HepG2 (cell line): Measurements from ENCODE around the gene ESYT3. TPM values are rescaled to one million over a fixed set of nuclear protein-coding genes. Genes with fewer than 3 reads are reported as not detected.

Source experiments
- ATF6 ChIP-seq: sonication (generic); formaldehyde crosslinking; conservative IDR thresholded peaks from 2 replicates; pipeline ENCODE4 v1.4.0; 2020; ENCODE audit warnings: missing genetic modification reagents
- KDM2A ChIP-seq: sonication (generic); formaldehyde crosslinking; IDR thresholded peaks from 2 replicates; pipeline ENCODE4 v1.4.0; 2020; ENCODE audit warnings: low read depth, missing genetic modification reagents, borderline replicate concordance
- MATR3 ChIP-seq: sonication (generic); formaldehyde crosslinking; IDR thresholded peaks from 2 replicates; pipeline ENCODE4 v1.4.0; 2020; ENCODE audit warnings: missing genetic modification reagents
- NFAT5 ChIP-seq: sonication (generic); formaldehyde crosslinking; IDR thresholded peaks from 2 replicates; pipeline ENCODE4 v1.4.0; 2020; ENCODE audit warnings: missing genetic modification reagents
- NFATC3 ChIP-seq: sonication (generic); formaldehyde crosslinking; IDR thresholded peaks from 2 replicates; pipeline ENCODE4 v1.5.1; 2020; ENCODE audit warnings: mild to moderate bottlenecking, missing genetic modification reagents
- NFE2L2 ChIP-seq: fragments of 150-350 bp; IDR thresholded peaks from 2 replicates; pipeline ENCODE4 v1.6.1; 2014; ENCODE audit warnings: low read length
- TEAD2 ChIP-seq: sonication (generic); formaldehyde crosslinking; IDR thresholded peaks from 2 replicates; pipeline ENCODE4 v1.9.0; 2021; ENCODE audit warnings: missing genetic modification reagents
- ZNF280B ChIP-seq: sonication (generic); formaldehyde crosslinking; IDR thresholded peaks from 2 replicates; pipeline ENCODE4 v1.5.0; 2020; ENCODE audit warnings: missing genetic modification reagents, mild to moderate bottlenecking, borderline replicate concordance
- ZNF879 ChIP-seq: sonication (generic); formaldehyde crosslinking; IDR thresholded peaks from 2 replicates; pipeline ENCODE4 v1.8.1; 2023; ENCODE audit warnings: missing genetic modification reagents
- polyA plus RNA-seq, 8 experiments: library from polyadenylated mRNA; depleted of rRNA in 3 of 8; stranded (reverse) in 7 of 8; unstranded in 1 of 8; fragments of >200 nt; fragmentation: Illumina TruSeq in 4 of 8; extraction: Trizol in 4 of 8; gene quantifications; 2 replicates each; pipeline versions ENCODE4 v1.2.1 to v1.2.3, GENCODE V29; 2011 to 2016; ENCODE audit warnings: low read depth in 4 of 8, missing spikeins in 1 of 8, mixed read lengths in 1 of 8; ENCODE audit not compliant: insufficient read depth in 1 of 8
- total RNA-seq, 5 experiments: library from RNA; depleted of rRNA; stranded (reverse); fragments of >200 nt; fragmentation: Illumina TruSeq; extraction: Trizol; gene quantifications; 2 replicates each; pipeline ENCODE4 v1.2.3, GENCODE V29; 2016; ENCODE audit warnings: low read depth in 1 of 5
- TF ChIP-seq, protein P1 (sequence below): sonication (generic); formaldehyde crosslinking; IDR thresholded peaks from 2 replicates; pipeline ENCODE4 v1.4.0; 2020; ENCODE audit warnings: missing genetic modification reagents
- TF ChIP-seq, protein P2 (sequence below): sonication (generic); formaldehyde crosslinking; IDR thresholded peaks from 2 replicates; pipeline ENCODE4 v1.8.0; 2022; ENCODE audit warnings: mild to moderate bottlenecking, missing genetic modification reagents
- TF ChIP-seq, protein P3 (sequence below): sonication (generic); formaldehyde crosslinking; IDR thresholded peaks from 2 replicates; pipeline ENCODE4 v1.4.0; 2020; ENCODE audit warnings: mild to moderate bottlenecking, missing genetic modification reagents

The ESYT3 gene
- total and polyA plus RNA-seq, 2 of the 13 experiments (the other 11 are each of a cell fraction or from before 2014, with no cell fraction given), result 1.5 to 4.1 TPM

DNA sequence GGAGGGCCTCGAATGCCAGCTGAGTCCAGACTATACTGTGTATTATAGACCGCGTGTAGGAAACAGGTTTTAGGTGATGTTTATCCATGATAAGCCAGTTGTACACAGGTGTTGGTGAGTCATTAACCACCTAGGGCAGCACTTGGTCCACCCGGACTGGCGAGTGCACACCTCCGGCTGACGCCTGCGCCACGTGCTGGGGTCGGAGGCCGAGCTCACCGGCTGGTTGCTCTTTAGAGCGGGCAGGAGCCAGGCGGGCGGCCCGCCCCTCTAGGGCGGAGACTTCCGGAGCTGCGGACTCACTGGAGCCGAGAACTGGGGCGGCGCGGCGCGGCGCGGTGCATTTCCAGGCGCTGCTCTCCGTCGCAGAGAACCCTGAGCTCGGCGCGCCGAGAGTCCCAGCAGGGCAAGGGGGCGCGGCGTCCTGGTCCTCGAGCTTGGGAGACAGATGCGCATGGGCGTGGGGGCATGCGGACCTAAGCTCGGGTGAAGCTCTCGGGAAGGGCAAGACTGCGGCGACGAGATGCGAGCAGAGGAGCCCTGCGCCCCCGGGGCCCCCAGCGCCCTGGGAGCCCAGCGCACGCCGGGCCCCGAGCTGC lies at the start of gene ESYT3 (continued):
- TF ChIP-seq NFAT5 (CRISPR knock-in tag), result peak; percentile 98
- TF ChIP-seq ZNF280B, result peak; percentile 80
- TF ChIP-seq NFATC3 (CRISPR knock-in tag), result 0 out of 2 replicates have a peak, but pooled peaks have one; percentile 70
- TF ChIP-seq, protein P1, sequence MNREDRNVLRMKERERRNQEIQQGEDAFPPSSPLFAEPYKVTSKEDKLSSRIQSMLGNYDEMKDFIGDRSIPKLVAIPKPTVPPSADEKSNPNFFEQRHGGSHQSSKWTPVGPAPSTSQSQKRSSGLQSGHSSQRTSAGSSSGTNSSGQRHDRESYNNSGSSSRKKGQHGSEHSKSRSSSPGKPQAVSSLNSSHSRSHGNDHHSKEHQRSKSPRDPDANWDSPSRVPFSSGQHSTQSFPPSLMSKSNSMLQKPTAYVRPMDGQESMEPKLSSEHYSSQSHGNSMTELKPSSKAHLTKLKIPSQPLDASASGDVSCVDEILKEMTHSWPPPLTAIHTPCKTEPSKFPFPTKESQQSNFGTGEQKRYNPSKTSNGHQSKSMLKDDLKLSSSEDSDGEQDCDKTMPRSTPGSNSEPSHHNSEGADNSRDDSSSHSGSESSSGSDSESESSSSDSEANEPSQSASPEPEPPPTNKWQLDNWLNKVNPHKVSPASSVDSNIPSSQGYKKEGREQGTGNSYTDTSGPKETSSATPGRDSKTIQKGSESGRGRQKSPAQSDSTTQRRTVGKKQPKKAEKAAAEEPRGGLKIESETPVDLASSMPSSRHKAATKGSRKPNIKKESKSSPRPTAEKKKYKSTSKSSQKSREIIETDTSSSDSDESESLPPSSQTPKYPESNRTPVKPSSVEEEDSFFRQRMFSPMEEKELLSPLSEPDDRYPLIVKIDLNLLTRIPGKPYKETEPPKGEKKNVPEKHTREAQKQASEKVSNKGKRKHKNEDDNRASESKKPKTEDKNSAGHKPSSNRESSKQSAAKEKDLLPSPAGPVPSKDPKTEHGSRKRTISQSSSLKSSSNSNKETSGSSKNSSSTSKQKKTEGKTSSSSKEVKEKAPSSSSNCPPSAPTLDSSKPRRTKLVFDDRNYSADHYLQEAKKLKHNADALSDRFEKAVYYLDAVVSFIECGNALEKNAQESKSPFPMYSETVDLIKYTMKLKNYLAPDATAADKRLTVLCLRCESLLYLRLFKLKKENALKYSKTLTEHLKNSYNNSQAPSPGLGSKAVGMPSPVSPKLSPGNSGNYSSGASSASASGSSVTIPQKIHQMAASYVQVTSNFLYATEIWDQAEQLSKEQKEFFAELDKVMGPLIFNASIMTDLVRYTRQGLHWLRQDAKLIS (CRISPR knock-in tag), result no peak
- peak; percentile 89; the same call in 1 of the 2 replicates for TF ChIP-seq ZNF879 (CRISPR knock-in tag)
- no peak for TF ChIP-seq ATF6 (CRISPR knock-in tag)
- TF ChIP-seq, protein P2, sequence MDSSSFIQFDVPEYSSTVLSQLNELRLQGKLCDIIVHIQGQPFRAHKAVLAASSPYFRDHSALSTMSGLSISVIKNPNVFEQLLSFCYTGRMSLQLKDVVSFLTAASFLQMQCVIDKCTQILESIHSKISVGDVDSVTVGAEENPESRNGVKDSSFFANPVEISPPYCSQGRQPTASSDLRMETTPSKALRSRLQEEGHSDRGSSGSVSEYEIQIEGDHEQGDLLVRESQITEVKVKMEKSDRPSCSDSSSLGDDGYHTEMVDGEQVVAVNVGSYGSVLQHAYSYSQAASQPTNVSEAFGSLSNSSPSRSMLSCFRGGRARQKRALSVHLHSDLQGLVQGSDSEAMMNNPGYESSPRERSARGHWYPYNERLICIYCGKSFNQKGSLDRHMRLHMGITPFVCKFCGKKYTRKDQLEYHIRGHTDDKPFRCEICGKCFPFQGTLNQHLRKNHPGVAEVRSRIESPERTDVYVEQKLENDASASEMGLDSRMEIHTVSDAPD (CRISPR knock-in tag), result peak; percentile 86
- TF ChIP-seq TEAD2, result peak; percentile 87
- no peak for TF ChIP-seq NFE2L2
- TF ChIP-seq MATR3 (CRISPR knock-in tag), result no peak
- TF ChIP-seq, protein P3, sequence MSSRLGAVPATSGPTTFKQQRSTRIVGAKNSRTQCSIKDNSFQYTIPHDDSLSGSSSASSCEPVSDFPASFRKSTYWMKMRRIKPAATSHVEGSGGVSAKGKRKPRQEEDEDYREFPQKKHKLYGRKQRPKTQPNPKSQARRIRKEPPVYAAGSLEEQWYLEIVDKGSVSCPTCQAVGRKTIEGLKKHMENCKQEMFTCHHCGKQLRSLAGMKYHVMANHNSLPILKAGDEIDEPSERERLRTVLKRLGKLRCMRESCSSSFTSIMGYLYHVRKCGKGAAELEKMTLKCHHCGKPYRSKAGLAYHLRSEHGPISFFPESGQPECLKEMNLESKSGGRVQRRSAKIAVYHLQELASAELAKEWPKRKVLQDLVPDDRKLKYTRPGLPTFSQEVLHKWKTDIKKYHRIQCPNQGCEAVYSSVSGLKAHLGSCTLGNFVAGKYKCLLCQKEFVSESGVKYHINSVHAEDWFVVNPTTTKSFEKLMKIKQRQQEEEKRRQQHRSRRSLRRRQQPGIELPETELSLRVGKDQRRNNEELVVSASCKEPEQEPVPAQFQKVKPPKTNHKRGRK (CRISPR knock-in tag), result no peak
- peak; percentile 82 for TF ChIP-seq KDM2A (CRISPR knock-in tag)
